Uterus (tissue), 2 donors: ENCODE results near the gene TBX2.

Experiments used
- CTCF ChIP-seq, 4 experiments: fragments of 200-600 bp in 2 of 4; fragments of 450-650 bp in 2 of 4; sonication (generic) in 2 of 4; IDR thresholded peaks; one replicate each; pipeline ENCODE4 v1.5.1; 2016 to 2019; ENCODE audit warnings: antibody characterized with exemption in 4 of 4, mild to moderate bottlenecking in 2 of 4, moderate library complexity in 1 of 4
- POLR2A ChIP-seq, 2 donors: fragments of 450-650 bp; IDR thresholded peaks; one replicate each; pipeline ENCODE4 v1.6.1; 2016; ENCODE audit warnings: antibody characterized with exemption in 2 of 2, mild to moderate bottlenecking in 1 of 2, moderate library complexity in 1 of 2

GRCh38 chr17:61361084-61361483 is 38.6 kb upstream of the TBX2 start:
- TF ChIP-seq CTCF (IDR thresholded peaks at IDR 0.05) (no peak), POLR2A (IDR thresholded peaks at IDR 0.05) (no peak)
